IPS-20b (cell line): ENCODE measurements around the gene NCKAP5.

ENCODE experiments used
- H3K27ac ChIP-seq: one replicate; pipeline ENCODE4 v1.5.1; 2013; ENCODE audit warnings: low read length
- H3K27me3 ChIP-seq: 2 replicates; pipeline ENCODE4 v1.6.1; 2013; ENCODE audit warnings: mild to moderate bottlenecking, low read length, inconsistent platforms; ENCODE audit not compliant: insufficient read depth
- H3K36me3 ChIP-seq: 2 replicates; pipeline ENCODE4 v1.6.1; 2013; ENCODE audit warnings: low read depth, mild to moderate bottlenecking, inconsistent platforms, low read length, moderate library complexity; ENCODE audit not compliant: insufficient read depth
- H3K4me1 ChIP-seq: 2 replicates; pipeline ENCODE4 v1.6.1; 2013; ENCODE audit warnings: mild to moderate bottlenecking, control low read depth, inconsistent platforms, low read length, moderate library complexity; ENCODE audit not compliant: insufficient read depth
- H3K4me3 ChIP-seq: 2 replicates; pipeline ENCODE4 v1.5.1; 2013; ENCODE audit warnings: mild to moderate bottlenecking, low read length, inconsistent platforms
- H3K9ac ChIP-seq: 2 replicates; pipeline ENCODE4 v1.6.1; 2013; ENCODE audit warnings: low read depth, mild to moderate bottlenecking, inconsistent platforms, low read length, moderate library complexity
- H3K9me3 ChIP-seq: 2 replicates; pipeline ENCODE4 v1.6.1; 2013; ENCODE audit warnings: mild to moderate bottlenecking, low read depth, low read length, inconsistent platforms; ENCODE audit not compliant: insufficient read depth

Gene NCKAP5

GRCh38 chr2:133252780-133253355 is 315.4 kb downstream of the NCKAP5 start:
- Histone ChIP-seq H3K27me3 (no peaks in the 10 kb centered on the region), H3K4me3 (no peak overlapping the region), H3K4me1 (no peaks in the 10 kb centered on the region), H3K27ac (no peak overlapping the region), H3K36me3 (no peaks in the 10 kb centered on the region), H3K9ac (no peak overlapping the region), H3K9me3 (no peaks in the 10 kb centered on the region)

DNA sequence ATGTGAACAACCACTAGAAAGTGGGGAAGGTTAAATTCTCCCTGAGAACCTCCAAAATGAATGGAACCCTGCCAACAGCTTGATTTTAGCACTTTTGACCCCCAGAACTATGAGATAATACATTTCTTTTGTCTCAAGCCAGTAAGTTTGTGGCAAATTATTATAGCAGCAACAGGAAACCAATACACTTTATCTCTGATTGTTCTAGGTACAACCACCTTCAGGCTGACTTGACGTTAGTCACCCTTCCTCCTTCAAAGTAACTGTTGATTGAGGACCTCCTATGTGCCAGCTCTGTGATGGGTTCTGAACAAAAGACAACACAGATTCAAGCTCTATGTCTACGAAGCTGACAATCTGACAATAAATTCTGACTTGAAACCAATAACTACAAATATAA is 318.9 kb downstream of the NCKAP5 start:
- Histone ChIP-seq H3K4me1 (no peaks in the 10 kb centered on the region), H3K9ac (no peak overlapping the region), H3K36me3 (no peaks in the 10 kb centered on the region), H3K27me3 (no peaks in the 10 kb centered on the region), H3K4me3 (no peak overlapping the region), H3K9me3 (no peaks in the 10 kb centered on the region), H3K27ac (no peak overlapping the region)

DNA sequence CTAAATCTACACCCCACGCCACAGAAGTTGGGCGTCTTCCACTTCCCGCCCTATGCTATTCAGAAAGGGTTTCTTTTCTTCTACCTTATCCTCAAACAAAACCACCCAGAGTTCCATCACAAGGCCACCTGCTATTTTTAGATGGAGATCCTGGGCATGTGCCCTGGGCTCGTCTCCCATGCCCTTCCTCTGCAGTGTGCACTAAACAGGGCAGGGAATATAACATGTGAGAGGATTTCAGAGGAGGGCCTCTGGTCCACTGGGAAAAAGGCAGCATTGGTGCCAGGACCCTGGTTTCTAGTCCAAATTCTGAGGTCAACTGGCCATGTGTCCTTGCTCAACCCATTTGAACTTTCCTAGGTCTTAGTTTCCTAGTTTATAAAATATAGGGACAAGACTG is 320.0 kb downstream of the NCKAP5 start:
- H3K9ac ChIP-seq, result no peak overlapping the region
- no peak overlapping the region for H3K4me3 ChIP-seq
- no peak overlapping the region for H3K27ac ChIP-seq
- H3K36me3 ChIP-seq, result no peaks in the 10 kb centered on the region
- H3K4me1 ChIP-seq, result no peaks in the 10 kb centered on the region
- H3K9me3 ChIP-seq, result no peaks in the 10 kb centered on the region
- no peaks in the 10 kb centered on the region for H3K27me3 ChIP-seq

DNA sequence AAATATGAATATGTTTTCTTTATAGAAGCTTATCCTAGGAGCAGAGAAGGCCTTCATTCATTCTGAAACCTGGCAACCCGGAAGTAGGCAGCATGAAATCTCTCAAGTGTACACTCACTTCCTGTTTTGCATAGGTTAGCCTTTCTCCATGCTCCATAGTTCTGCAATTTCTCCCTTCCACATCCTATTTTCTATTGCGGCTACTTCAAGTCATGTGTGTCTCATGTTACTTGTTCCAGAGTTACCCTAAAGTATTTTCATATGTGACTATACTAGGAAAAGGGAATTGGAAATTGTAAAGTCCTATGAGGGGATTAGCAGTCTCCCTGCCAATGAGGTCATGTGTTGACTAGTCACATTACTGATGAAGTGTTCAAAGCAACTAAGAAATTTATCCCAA is 320.6 kb downstream of the NCKAP5 start:
- H3K4me3 ChIP-seq, result no peak overlapping the region
- no peaks in the 10 kb centered on the region for H3K27me3 ChIP-seq
- no peaks in the 10 kb centered on the region for H3K4me1 ChIP-seq
- no peaks in the 10 kb centered on the region for H3K9me3 ChIP-seq
- no peak overlapping the region for H3K27ac ChIP-seq
- H3K36me3 ChIP-seq, result no peaks in the 10 kb centered on the region
- H3K9ac ChIP-seq, result no peak overlapping the region

- H3K9ac ChIP-seq, result no peak overlapping the region
These were observed 327.1 kb downstream of the NCKAP5 start for GRCh38 chr2:133241224-133241571.

DNA sequence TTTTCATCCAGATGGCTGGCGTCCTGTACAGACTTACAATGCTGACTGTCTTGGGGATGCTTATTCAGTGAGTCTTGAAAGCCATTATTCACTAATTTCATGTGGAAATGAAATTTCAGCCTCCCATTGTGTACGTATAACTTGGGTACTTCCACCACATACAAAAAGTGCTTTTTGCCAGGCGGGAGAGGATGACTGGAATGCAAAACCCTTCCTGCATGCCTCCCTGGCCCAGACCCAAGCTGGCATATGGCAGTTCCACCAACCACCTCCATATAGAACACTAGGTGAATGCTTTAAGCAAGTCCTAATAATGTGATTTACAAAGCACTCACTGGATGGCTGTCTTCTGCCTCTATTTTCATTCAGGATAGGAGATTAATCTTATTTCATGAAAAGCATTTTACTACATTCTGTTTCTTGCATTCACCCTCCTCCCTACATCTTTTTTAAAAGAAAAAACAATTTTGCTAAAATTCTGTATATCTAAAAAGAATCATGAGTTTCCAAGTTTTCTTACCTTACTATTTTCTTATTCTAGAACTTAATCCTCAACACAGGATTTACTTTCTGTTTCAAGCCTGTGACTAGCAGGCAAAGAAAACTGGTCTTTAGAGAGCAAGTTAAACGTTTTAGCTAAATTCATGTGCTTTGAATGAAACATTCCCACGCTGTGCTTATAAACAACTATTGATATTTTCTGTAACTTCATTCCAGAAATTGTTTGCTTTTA is 327.6 kb downstream of the NCKAP5 start:
- Histone ChIP-seq H3K9ac (no peak overlapping the region), H3K27me3 (no peaks in the 10 kb centered on the region), H3K9me3 (no peaks in the 10 kb centered on the region), H3K36me3 (no peaks in the 10 kb centered on the region), H3K4me1 (no peaks in the 10 kb centered on the region), H3K4me3 (no peak overlapping the region), H3K27ac (no peak overlapping the region)

More at GRCh38 chr2:133241224-133241571, 327.1 kb downstream of the NCKAP5 start:
- H3K27me3 ChIP-seq, result no peaks in the 10 kb centered on the region
- no peaks in the 10 kb centered on the region for H3K9me3 ChIP-seq
- H3K36me3 ChIP-seq, result no peaks in the 10 kb centered on the region
- no peak overlapping the region for H3K4me3 ChIP-seq
- H3K27ac ChIP-seq, result no peak overlapping the region
- H3K4me1 ChIP-seq, result no peaks in the 10 kb centered on the region

DNA sequence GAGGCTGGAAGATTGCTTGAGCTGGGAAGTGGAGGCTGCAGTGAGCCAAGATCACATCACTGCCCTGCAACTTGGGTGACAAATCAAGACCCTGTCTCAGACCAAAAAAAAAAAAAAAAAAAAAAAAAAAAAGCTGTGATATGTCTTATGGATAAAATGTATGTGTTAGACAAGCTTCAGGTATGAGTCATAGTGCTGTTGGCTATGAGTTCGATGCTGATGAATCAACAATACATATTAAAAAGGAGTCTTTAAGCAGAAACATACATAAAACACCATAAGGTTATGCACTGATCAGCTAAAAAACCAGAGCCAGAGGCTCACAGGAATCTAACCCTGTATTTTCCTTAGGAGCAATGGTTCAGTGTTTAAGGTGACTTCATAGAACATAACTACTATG is 332.3 kb downstream of the NCKAP5 start:
- H3K27me3 ChIP-seq, result no peaks in the 10 kb centered on the region
- H3K9ac ChIP-seq, result no peak overlapping the region
- H3K4me1 ChIP-seq, result no peaks in the 10 kb centered on the region
- no peak overlapping the region for H3K4me3 ChIP-seq
- no peak overlapping the region for H3K27ac ChIP-seq
- no peaks in the 10 kb centered on the region for H3K9me3 ChIP-seq
- no peaks in the 10 kb centered on the region for H3K36me3 ChIP-seq

- Histone ChIP-seq H3K9ac (no peak overlapping the region), H3K27ac (no peak overlapping the region), H3K4me1 (no peaks in the 10 kb centered on the region), H3K27me3 (no peaks in the 10 kb centered on the region), H3K36me3 (no peaks in the 10 kb centered on the region), H3K4me3 (no peak overlapping the region), H3K9me3 (no peaks in the 10 kb centered on the region)
These were observed 335.7 kb downstream of the NCKAP5 start for GRCh38 chr2:133232556-133232955.

- H3K9ac ChIP-seq, result no peak overlapping the region
- no peak overlapping the region for H3K27ac ChIP-seq
- H3K36me3 ChIP-seq, result no peaks in the 10 kb centered on the region
- no peaks in the 10 kb centered on the region for H3K4me1 ChIP-seq
- H3K4me3 ChIP-seq, result no peak overlapping the region
- H3K9me3 ChIP-seq, result no peaks in the 10 kb centered on the region
- no peaks in the 10 kb centered on the region for H3K27me3 ChIP-seq
These were observed 337.0 kb downstream of the NCKAP5 start for GRCh38 chr2:133231264-133231663.

- Histone ChIP-seq H3K36me3 (no peaks in the 10 kb centered on the region), H3K27me3 (no peaks in the 10 kb centered on the region), H3K4me1 (no peaks in the 10 kb centered on the region), H3K27ac (no peak overlapping the region), H3K4me3 (no peak overlapping the region), H3K9me3 (no peaks in the 10 kb centered on the region), H3K9ac (no peak overlapping the region)
These were observed 338.3 kb downstream of the NCKAP5 start for GRCh38 chr2:133229974-133230373.

- H3K9me3 ChIP-seq, result no peaks in the 10 kb centered on the region
- no peaks in the 10 kb centered on the region for H3K36me3 ChIP-seq
- H3K4me1 ChIP-seq, result no peaks in the 10 kb centered on the region
- no peak overlapping the region for H3K9ac ChIP-seq
- H3K27ac ChIP-seq, result no peak overlapping the region
- no peak overlapping the region for H3K4me3 ChIP-seq
- no peaks in the 10 kb centered on the region for H3K27me3 ChIP-seq
These were observed 345.0 kb downstream of the NCKAP5 start for GRCh38 chr2:133223226-133223625.

- H3K9ac ChIP-seq, result no peak overlapping the region
- no peak overlapping the region for H3K4me3 ChIP-seq
- H3K4me1 ChIP-seq, result no peaks in the 10 kb centered on the region
- no peak overlapping the region for H3K27ac ChIP-seq
- H3K36me3 ChIP-seq, result no peaks in the 10 kb centered on the region
- H3K9me3 ChIP-seq, result no peaks in the 10 kb centered on the region
- H3K27me3 ChIP-seq, result no peaks in the 10 kb centered on the region
These were observed 346.9 kb downstream of the NCKAP5 start for GRCh38 chr2:133221398-133221797.
